Measurements from ENCODE around the gene DYRK2. TPM values are rescaled to one million over a fixed set of nuclear protein-coding genes. Genes with fewer than 3 reads are reported as not detected.
"Not testable (repeated sequence)": the region's sequence is repeated elsewhere in the genome, so short reads cannot be mapped to it uniquely, and the experiment has no call there.

DYRK2 gene
- polyA plus RNA-seq, 1 donor: 65.3 TPM

DNA sequence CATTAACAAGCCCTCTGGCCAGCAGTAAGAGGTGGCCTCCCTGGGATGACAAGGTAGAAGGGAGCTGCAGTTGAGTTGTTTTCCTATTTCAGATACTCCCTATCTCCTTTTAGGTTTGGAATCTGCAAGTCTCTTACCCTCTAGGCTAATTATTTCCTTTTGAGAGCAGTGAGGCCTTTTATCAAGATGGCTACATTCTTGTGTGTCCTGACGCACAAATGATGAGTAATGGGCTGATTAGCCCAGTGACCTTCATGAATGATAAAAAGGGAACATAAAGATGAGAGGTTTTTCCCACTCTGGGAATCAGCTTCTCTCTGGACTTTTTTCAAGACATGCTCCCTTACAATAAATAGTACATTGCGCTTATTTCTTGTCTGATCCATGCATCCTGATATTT, 22.9 kb downstream of the DYRK2 start:
- DNase-seq: no peak

- no peak for DNase-seq
Measured at GRCh38 chr12:67671892-67672291, 23.3 kb downstream of the DYRK2 start.

DNA sequence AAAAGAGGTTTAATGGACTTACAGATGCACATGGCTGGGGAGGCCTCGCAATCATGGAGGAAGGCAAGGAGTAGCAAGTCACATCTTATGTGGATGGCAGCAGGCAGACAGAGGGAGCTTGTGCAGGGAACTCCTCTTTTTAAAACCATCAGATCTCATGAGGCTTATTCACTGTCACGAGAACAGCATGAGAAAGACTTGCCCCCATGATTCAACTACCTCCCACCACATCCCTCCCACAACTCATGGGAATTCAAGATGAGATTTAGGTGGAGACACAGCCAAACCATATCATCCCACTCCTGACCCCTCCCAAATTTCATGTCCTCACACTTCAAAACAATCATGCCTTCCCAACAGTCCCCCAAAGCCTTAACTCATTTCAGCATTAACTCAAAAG, 24.0 kb downstream of the DYRK2 start:
- not testable (repeated sequence) for DNase-seq

DNA sequence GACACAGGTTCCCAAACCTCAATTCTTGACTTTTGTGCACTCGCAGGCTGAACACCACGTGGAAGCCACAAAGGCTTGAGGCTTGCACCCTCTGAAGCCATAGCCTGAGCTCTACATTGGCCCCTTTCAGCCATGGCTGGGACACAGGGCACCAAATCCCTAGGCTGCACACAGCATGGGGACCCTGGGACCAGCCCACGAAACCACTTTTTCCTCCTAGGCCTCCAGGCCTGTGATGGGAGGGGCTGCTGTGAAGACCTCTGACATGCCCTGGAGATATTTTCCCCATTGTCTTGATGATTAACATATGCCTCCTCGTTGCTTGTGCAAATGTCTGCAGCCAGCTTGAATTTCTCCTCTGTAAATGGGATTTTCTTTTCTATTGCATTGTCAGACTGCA, 25.0 kb downstream of the DYRK2 start:
- DNase-seq: not testable (repeated sequence)

- no peak for DNase-seq
Measured at GRCh38 chr12:67674417-67674816, 25.9 kb downstream of the DYRK2 start.

GRCh38 chr12:67676624-67677023, 28.1 kb downstream of the DYRK2 start:
- no peak for DNase-seq

- no peak for DNase-seq
Measured at GRCh38 chr12:67677166-67677565, 28.6 kb downstream of the DYRK2 start.

DNA sequence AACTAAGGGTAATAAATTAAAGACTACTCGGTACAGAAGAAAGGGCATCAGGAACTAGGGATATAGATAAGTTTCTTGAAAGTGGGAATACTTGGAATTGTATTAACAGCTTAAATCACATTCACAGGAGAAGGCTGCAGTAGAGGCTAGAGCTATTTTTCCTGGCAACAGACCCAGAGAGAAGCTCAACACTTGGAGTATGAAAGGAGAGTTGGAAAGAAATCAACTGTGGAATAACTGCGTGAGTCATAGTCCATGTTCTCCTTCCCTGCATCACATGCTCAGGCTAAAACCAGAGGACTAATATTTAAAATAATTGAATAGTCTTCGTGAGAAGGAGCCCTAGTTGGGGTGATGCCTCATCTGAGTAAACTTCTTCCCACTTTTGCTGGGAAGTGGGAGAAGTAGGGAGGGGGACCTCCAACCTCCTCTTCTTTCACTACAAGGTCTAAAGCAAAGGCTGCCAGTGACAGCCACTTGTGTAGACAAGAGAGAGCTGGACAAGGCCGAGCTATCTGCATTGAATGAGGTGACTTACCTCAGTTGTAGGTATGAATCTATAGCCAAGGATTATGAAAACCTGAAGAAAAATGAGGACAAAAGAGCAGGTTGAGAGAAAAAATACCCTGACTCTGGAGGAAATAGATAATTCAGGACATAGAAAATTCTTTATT, 32.7 kb downstream of the DYRK2 start:
- DNase-seq: peak; percentile 85

DNA sequence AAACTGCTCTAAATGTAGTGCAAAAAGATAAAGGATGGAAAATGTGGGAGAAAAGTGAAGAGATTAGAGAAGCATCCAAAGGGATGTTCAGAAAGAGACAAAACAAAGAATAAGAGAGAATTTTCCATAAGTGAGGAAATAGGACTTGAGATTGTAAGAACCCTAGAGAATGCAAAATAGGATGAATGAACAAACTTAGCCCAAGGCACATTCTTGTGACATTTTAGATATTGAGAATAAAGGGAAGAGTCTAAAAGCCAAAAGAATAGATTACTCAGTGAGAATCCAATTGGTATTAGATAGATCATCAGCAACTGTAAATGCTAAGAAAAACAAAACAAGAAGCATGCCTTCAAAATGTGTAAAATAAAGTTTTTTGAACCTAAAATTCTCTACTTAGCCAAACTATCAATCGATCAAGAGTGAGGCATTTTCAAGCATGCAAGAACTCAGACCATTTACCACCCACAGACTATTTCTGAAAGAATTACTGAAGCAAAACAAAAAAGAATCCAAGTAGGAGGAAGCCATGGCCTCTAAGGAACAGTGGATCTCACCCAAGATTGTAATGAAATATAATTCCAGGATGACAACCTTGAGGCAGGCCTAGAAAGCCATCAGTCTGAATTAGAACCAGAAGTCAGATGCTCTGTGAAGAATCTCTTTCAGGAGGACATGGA, 33.5 kb downstream of the DYRK2 start:
- DNase-seq: no peak

- DNase-seq: no peak
Measured at GRCh38 chr12:67689385-67689784, 40.8 kb downstream of the DYRK2 start.

GRCh38 chr12:67690656-67691055, 42.1 kb downstream of the DYRK2 start:
- DNase-seq: no peak

DNA sequence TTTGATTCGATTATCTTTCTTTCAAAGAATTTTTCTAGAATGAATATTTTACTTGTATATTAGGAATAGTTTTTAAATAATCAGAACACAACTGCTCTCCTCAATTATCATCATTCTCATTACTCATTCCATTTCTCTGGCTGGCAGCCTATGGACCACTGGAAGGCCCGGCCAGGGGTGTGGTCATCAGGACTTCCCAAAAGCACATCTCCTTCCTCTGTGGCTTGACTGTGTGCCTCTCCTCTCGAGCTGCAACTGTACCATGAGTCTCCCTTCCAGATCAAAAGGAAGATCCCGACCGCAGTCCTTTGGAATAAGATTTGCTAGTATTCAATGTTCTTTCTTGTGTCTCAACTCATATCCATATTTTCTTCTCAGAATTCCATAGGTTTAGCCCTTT, 42.7 kb downstream of the DYRK2 start:
- no peak for DNase-seq

- DNase-seq: no peak
Measured at GRCh38 chr12:67692135-67692534, 43.6 kb downstream of the DYRK2 start.

DNA sequence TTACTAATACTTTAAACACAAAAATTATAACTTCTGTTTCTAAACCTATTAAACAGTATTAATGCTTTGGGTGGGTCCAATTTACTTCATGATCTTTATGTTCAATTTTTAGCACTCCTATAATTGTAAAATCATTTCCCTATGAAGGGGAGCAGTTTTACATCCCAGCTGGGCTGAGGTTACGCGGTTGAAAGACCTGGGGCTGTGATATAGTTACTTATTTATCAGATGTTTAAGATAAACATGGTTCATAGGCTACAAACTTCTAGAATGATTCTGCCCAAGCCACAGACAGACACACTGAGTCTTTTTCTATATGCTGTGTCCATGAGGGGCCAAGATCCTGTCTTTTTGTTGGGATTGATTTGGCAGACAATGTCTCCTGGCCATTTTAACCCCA, 44.4 kb downstream of the DYRK2 start:
- DNase-seq: no peak

GRCh38 chr12:67693894-67694293, 45.3 kb downstream of the DYRK2 start:
- DNase-seq: no peak

DNA sequence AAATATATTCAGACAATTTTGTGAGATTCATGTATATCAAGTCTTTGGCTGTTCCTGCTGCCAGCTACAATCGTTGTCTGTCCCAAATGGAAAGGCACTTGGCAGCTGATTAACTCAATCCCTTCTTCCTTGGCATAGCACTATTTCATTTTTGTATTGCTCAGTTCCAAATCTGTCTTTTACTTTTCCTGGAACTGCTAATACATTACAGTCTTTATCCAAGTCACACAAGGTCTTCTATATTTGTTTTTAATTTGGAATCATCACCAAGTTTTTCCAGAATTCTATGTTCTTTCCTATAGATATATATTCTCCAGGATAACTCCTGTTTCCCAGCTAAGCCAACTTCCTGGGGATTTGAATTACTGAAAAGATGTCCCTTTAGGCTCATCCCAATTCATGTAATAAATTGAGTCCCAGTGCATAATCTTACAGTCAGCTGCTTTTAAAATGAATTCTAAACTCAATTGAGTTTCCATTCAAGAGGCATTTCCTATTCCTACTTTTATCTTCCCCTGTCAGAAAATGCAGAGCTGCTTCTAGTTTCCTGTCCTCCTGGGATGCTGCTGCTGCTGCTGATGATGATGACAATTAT, 45.9 kb downstream of the DYRK2 start:
- DNase-seq: peak; percentile 52

DNA sequence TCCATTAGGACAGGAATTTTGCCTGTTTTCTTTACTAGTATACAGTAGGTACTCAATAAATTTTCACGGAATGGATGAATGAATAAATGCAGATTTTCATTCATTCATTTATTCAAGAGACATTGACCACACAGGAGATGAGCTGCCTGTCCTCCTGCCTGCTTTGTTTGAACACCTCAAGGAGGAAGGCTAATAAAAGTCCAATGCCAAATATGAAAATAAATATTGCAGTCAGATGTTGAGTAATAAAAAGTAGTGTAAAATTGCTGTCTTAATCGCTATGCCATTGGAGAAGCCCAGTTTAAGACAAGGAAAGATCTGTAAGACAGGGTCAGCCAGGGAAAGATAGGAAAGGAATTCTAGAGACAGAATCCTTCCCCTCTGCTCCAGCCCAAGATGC, 47.4 kb downstream of the DYRK2 start:
- DNase-seq: no peak

DNA sequence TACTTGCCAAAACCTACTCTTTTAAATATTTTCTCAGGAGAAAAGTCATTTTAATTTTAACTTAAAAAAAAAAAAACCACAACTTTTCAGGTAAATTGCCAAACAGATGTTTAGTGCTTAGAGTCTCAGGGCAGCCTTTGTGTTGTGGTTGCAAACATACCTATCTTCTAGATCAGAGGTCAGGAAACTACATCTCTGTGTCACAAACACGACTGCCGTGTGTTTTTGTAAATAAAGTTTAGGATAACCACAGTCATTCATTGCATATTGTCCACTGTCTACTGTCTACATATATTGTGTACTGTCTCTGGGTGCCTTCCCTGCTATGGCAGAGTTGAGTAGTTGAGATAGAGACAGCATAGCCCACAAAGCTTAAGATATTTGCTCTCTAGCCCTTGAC, 48.9 kb downstream of the DYRK2 start:
- no peak for DNase-seq

DNA sequence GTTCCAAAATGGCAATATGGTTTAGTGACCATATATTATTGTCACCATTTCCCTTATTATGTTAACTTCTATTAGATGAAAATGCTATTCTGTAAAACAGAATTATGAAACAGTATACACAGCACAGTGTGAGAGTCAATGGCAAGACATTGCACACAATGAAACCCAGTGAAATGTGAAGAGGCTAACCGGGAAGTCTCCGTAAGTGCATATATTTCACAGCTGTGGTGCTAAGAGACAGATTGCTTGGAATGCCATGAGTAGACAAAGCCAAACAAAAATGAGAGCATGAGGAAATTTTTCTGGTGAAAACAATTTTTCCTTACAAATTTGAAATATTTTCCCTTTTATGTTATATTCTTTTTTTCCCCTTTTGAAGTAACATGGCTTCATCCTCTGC, 49.4 kb downstream of the DYRK2 start:
- no peak for DNase-seq

DNA sequence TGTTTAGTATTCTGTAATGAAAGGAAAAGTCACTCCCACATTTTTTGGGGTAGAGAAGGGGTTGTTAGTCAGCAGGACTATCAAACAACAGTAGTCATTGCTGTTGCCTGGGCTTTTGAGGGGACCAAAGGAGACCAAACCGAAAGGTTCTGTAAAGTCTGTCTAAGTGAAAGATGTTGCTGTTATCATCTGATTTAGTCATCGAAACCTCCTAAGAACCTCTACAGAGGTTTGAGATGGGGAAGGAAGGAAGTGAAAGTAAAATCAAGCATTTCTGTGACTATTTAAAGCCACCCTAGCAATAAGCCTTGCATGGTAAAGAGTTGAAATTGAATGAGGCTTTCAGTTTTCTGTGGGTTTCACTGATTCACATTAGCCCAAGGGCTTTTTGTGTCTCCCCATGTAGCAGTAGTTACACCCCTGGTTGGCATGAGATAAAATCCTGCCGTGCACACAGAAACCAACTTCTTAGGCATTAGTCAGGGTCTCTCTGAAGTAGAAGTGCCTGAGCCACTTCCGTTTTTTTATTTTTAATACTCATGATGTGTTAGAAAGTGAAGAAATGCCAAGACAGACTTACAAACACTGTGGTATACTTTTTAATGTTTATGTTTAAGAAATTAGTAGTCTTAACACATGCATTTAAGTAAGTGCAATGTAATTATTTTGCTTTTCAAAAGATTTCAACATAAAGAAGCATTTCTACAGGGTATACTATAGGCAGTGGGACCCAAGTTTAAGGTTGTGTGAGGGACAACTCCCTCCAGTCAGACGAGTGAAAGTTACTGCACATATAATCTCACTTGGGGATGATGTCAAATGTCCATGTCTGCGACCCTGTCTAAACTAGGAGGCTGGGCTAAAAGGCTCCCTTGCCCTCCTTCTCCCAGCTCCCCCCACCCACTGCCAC, 50.4 kb downstream of the DYRK2 start:
- no peak for DNase-seq

GRCh38 chr12:67701121-67701520, 52.6 kb downstream of the DYRK2 start:
- no peak for DNase-seq

DNA sequence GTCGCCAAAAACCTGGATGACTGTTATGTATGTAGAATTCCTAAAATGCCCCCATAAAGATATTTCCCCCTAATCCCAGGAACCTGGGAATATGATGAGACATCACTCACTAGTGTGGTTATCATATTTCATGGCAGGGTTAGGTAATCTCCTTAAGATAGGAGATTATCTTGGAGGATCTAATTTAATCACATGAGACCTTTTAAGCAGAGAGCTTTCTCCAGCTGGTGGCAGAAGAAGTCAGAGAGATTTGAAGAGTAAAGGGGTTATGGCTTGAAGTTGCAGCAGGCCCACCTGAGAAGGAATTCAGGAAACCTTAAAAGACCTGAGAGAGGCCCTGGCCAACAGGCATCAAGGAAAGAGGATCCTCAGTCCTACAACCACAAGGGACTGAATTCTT, 53.6 kb downstream of the DYRK2 start:
- no peak for DNase-seq

DNA sequence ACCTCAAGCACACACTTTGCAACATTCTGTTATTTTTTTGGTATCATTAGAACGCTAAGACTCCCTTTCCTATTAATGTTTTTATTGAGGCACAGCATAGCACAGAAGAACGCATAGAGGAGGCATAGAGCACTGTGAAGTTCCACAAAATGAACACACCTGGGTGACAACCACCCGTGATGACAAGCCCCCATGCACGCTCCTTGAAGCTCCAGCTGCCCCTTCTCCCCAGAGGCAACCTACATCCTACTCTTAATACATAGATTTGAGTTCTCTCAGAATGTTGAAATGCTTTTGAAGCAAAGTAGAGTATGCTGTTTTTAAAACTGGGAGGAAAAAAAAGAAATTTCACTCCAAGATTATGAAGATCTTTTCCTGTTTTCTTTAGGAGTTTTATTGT, 55.5 kb downstream of the DYRK2 start:
- no peak for DNase-seq

All from hindlimb muscle (tissue), 1 donor.